IPS-18c (cell line): ENCODE results near the gene ZBTB20.

Source experiments
- H3K4me3 ChIP-seq: 2 replicates; pipeline ENCODE4 v1.7.0; 2013; ENCODE audit warnings: low read depth, mild to moderate bottlenecking, low read length, moderate library complexity; ENCODE audit not compliant: insufficient read depth
- H3K9me3 ChIP-seq: one replicate; pipeline ENCODE4 v1.6.1; 2013; ENCODE audit warnings: mild to moderate bottlenecking, low read length, moderate library complexity; ENCODE audit not compliant: control insufficient read depth, insufficient read depth

The ZBTB20 gene

GRCh38 chr3:115099986-115100571 is 47.0 kb downstream of the ZBTB20 start:
- Histone ChIP-seq H3K4me3 (no peak overlapping the region), H3K9me3 (no peaks in the 10 kb centered on the region)

GRCh38 chr3:115099134-115099985 is 47.7 kb downstream of the ZBTB20 start:
- H3K4me3 ChIP-seq, result no peak overlapping the region

GRCh38 chr3:115098354-115099073 is 48.6 kb downstream of the ZBTB20 start:
- Histone ChIP-seq H3K9me3 (no peaks in the 10 kb centered on the region), H3K4me3 (no peak overlapping the region)

More at GRCh38 chr3:115099134-115099985, 47.7 kb downstream of the ZBTB20 start:
- no peaks in the 10 kb centered on the region for H3K9me3 ChIP-seq

GRCh38 chr3:115095236-115095635 is 51.9 kb downstream of the ZBTB20 start:
- Histone ChIP-seq H3K9me3 (no peaks in the 10 kb centered on the region), H3K4me3 (no peak overlapping the region)

GRCh38 chr3:115092220-115092791 is 54.8 kb downstream of the ZBTB20 start:
- no peak overlapping the region for H3K4me3 ChIP-seq

GRCh38 chr3:115090712-115091111 is 56.4 kb downstream of the ZBTB20 start:
- no peaks in the 10 kb centered on the region for H3K9me3 ChIP-seq
- no peak overlapping the region for H3K4me3 ChIP-seq

More at GRCh38 chr3:115092220-115092791, 54.8 kb downstream of the ZBTB20 start:
- H3K9me3 ChIP-seq, result no peaks in the 10 kb centered on the region

GRCh38 chr3:115089481-115089880 is 57.6 kb downstream of the ZBTB20 start:
- H3K4me3 ChIP-seq, result no peak overlapping the region
- H3K9me3 ChIP-seq, result no peaks in the 10 kb centered on the region

GRCh38 chr3:115087512-115087911 is 59.6 kb downstream of the ZBTB20 start:
- no peak overlapping the region for H3K4me3 ChIP-seq

GRCh38 chr3:115086344-115086743 is 60.7 kb downstream of the ZBTB20 start:
- H3K9me3 ChIP-seq, result no peaks in the 10 kb centered on the region
- H3K4me3 ChIP-seq, result no peak overlapping the region

More at GRCh38 chr3:115087512-115087911, 59.6 kb downstream of the ZBTB20 start:
- H3K9me3 ChIP-seq, result no peaks in the 10 kb centered on the region

GRCh38 chr3:115085197-115085865 is 61.8 kb downstream of the ZBTB20 start:
- H3K9me3 ChIP-seq, result no peaks in the 10 kb centered on the region

GRCh38 chr3:115084686-115085085 is 62.4 kb downstream of the ZBTB20 start:
- Histone ChIP-seq H3K4me3 (no peak overlapping the region), H3K9me3 (no peaks in the 10 kb centered on the region)

More at GRCh38 chr3:115085197-115085865, 61.8 kb downstream of the ZBTB20 start:
- no peak overlapping the region for H3K4me3 ChIP-seq

- Histone ChIP-seq H3K4me3 (no peak overlapping the region), H3K9me3 (no peaks in the 10 kb centered on the region)
These were observed 64.8 kb downstream of the ZBTB20 start for GRCh38 chr3:115082260-115082659.

- H3K9me3 ChIP-seq, result no peaks in the 10 kb centered on the region
- H3K4me3 ChIP-seq, result no peak overlapping the region
These were observed 65.6 kb downstream of the ZBTB20 start for GRCh38 chr3:115081444-115081843.

- H3K9me3 ChIP-seq, result no peaks in the 10 kb centered on the region
- H3K4me3 ChIP-seq, result no peak overlapping the region
These were observed 69.4 kb downstream of the ZBTB20 start for GRCh38 chr3:115077501-115078250.

- no peaks in the 10 kb centered on the region for H3K9me3 ChIP-seq
- no peak overlapping the region for H3K4me3 ChIP-seq
These were observed 72.6 kb downstream of the ZBTB20 start for GRCh38 chr3:115074502-115074901.

GRCh38 chr3:115072265-115073021 is 74.6 kb downstream of the ZBTB20 start:
- Histone ChIP-seq H3K4me3 (no peak overlapping the region), H3K9me3 (no peaks in the 10 kb centered on the region)
